Heart left ventricle (tissue), 13 donors: ENCODE measurements around the gene FAM124A.
"Not testable (repeated sequence)": the region's sequence is repeated elsewhere in the genome, so short reads cannot be mapped to it uniquely, and the experiment has no call there.

Experiments used
- POLR2A ChIP-seq, 2 donors: fragments of 450-650 bp; IDR thresholded peaks; one replicate each; pipeline ENCODE4 v1.6.1; 2017; ENCODE audit warnings: antibody characterized with exemption in 2 of 2, mild to moderate bottlenecking in 2 of 2, moderate library complexity in 2 of 2
- TF ChIP-seq, protein P1 (sequence below), 12 donors: fragments of 200-600 bp; sonication (generic) in 4 of 12; IDR thresholded peaks; one replicate each; pipeline versions ENCODE4 v1.5.0 to v1.8.0; 2018 to 2022; ENCODE audit warnings: antibody characterized with exemption in 12 of 12, mild to moderate bottlenecking in 5 of 12
- donor health status: ischemic (EF 13 %, LVEDD 7.1; RV severe dilation, severe dysfunction).
- donor health status: DM: no; HTN: yes; CAD: no.
- donor health status: DM: no; HTN: no; CAD: no.
- donor health status: ischemic (EF 25% LVEDD 6.9; RV normal size, moderate dysfunction).
- donor health status: ischemic (EF 25% LVEDD 5.7; RV mildly dilated, moderate dysfunction).
- donor health status: ischemic (EF 35%, LVEDD 5.7; RV mildly dilated, moderate dysfunction).
- donor health status: nonischemic (EF 11% LVEDD 7.7; RV severe dilation, severe dysfunction).
- donor health status: DM: yes; HTN: yes; CAD: no.
- donor health status: PGD.
- donor health status: ischemic (EF 29% LVEDD 5.4; RV normal size, mild dysfunction).
- donor health status: nonischemic (EF 23%, LVEDD 6.1; RV moderate dilation, normal function).

- TF ChIP-seq POLR2A (IDR thresholded peaks at IDR 0.05): not testable (repeated sequence)
- TF ChIP-seq, protein P1, sequence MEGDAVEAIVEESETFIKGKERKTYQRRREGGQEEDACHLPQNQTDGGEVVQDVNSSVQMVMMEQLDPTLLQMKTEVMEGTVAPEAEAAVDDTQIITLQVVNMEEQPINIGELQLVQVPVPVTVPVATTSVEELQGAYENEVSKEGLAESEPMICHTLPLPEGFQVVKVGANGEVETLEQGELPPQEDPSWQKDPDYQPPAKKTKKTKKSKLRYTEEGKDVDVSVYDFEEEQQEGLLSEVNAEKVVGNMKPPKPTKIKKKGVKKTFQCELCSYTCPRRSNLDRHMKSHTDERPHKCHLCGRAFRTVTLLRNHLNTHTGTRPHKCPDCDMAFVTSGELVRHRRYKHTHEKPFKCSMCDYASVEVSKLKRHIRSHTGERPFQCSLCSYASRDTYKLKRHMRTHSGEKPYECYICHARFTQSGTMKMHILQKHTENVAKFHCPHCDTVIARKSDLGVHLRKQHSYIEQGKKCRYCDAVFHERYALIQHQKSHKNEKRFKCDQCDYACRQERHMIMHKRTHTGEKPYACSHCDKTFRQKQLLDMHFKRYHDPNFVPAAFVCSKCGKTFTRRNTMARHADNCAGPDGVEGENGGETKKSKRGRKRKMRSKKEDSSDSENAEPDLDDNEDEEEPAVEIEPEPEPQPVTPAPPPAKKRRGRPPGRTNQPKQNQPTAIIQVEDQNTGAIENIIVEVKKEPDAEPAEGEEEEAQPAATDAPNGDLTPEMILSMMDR (IDR thresholded peaks at IDR 0.05): not testable (repeated sequence)
Measured at GRCh38 chr13:51288254-51288653, 66.1 kb downstream of the FAM124A start.
